Measurements from ENCODE around the gene PAQR7.

The PAQR7 gene

GRCh38 chr1:25885602-25886001, 10.1 kb upstream of the PAQR7 start:
- in situ Hi-C loops (cut with HindIII; ENCODE audit: low sequenced_read_pairs) = no loop called here
- DNase-seq (ENCODE audit: low read depth, low spot score) = no peak
- TF ChIP-seq, protein P1, sequence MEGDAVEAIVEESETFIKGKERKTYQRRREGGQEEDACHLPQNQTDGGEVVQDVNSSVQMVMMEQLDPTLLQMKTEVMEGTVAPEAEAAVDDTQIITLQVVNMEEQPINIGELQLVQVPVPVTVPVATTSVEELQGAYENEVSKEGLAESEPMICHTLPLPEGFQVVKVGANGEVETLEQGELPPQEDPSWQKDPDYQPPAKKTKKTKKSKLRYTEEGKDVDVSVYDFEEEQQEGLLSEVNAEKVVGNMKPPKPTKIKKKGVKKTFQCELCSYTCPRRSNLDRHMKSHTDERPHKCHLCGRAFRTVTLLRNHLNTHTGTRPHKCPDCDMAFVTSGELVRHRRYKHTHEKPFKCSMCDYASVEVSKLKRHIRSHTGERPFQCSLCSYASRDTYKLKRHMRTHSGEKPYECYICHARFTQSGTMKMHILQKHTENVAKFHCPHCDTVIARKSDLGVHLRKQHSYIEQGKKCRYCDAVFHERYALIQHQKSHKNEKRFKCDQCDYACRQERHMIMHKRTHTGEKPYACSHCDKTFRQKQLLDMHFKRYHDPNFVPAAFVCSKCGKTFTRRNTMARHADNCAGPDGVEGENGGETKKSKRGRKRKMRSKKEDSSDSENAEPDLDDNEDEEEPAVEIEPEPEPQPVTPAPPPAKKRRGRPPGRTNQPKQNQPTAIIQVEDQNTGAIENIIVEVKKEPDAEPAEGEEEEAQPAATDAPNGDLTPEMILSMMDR (IDR thresholded peaks at IDR 0.05; ENCODE audit: low read depth, low read length) = no peak
- no peak overlapping the region for H3K4me3 ChIP-seq (ENCODE audit: low read depth, low read length)

GRCh38 chr1:25881266-25881665, 5.8 kb upstream of the PAQR7 start:
- in situ Hi-C loops (cut with HindIII; ENCODE audit: low sequenced_read_pairs) = no loop called here
- TF ChIP-seq, protein P1 (IDR thresholded peaks at IDR 0.05; ENCODE audit: low read depth, low read length) = no peak
- no peak overlapping the region for H3K4me3 ChIP-seq (ENCODE audit: low read depth, low read length)

GRCh38 chr1:25880518-25880917, 5.0 kb upstream of the PAQR7 start:
- in situ Hi-C loops (cut with HindIII; ENCODE audit: low sequenced_read_pairs) = no loop called here
- no peak for DNase-seq (ENCODE audit: low read depth, low spot score)
- TF ChIP-seq, protein P1 (IDR thresholded peaks at IDR 0.05; ENCODE audit: low read depth, low read length) = no peak
- H3K4me3 ChIP-seq (ENCODE audit: low read depth, low read length) = no peak overlapping the region

More at GRCh38 chr1:25881266-25881665, 5.8 kb upstream of the PAQR7 start:
- DNase-seq (ENCODE audit: low read depth, low spot score) = no peak

- H3K4me3 ChIP-seq (ENCODE audit: low read depth, low read length) = no peak overlapping the region
- TF ChIP-seq, protein P1 (IDR thresholded peaks at IDR 0.05; ENCODE audit: low read depth, low read length) = no peak
- no peak for DNase-seq (ENCODE audit: low read depth, low spot score)
- in situ Hi-C loops (cut with HindIII; ENCODE audit: low sequenced_read_pairs) = no loop called here
These were observed 4.2 kb upstream of the PAQR7 start for GRCh38 chr1:25879675-25880074.

DNA sequence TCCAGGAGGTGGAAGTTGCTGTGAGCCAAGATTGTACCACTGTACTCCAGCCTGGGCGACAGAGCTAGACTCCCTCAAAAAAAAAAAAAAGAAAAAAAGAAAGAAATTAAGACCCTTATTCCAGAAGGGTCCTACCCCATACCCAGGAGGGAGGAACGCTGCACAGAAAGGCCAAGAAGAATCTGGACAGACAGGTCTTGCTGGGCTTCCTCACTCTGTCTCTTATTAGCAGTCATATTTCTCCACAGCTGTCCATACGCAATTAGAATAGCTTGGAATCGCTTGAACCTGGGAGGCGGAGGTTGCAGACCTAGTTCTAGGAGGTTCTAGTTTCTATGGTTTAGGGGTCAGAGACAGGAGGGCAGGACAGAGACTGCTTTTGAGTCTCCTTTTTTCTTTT, 3.2 kb upstream of the PAQR7 start:
- in situ Hi-C loops (cut with HindIII; ENCODE audit: low sequenced_read_pairs) = no loop called here
- TF ChIP-seq, protein P1 (IDR thresholded peaks at IDR 0.05; ENCODE audit: low read depth, low read length) = no peak
- no peak overlapping the region for H3K4me3 ChIP-seq (ENCODE audit: low read depth, low read length)
- DNase-seq (ENCODE audit: low read depth, low spot score) = no peak

- TF ChIP-seq, protein P1 (IDR thresholded peaks at IDR 0.05; ENCODE audit: low read depth, low read length) = no peak
- no peak for DNase-seq (ENCODE audit: low read depth, low spot score)
These were observed 1.6 kb upstream of the PAQR7 start for GRCh38 chr1:25877155-25877554.

GRCh38 chr1:25876693-25877077, 1.2 kb upstream of the PAQR7 start:
- in situ Hi-C loops (cut with HindIII; ENCODE audit: low sequenced_read_pairs) = no loop called here

More at GRCh38 chr1:25877155-25877554, 1.6 kb upstream of the PAQR7 start:
- no peak overlapping the region for H3K4me3 ChIP-seq (ENCODE audit: low read depth, low read length)
- in situ Hi-C loops (cut with HindIII; ENCODE audit: low sequenced_read_pairs) = no loop called here

More at GRCh38 chr1:25876693-25877077, 1.2 kb upstream of the PAQR7 start:
- no peak for DNase-seq (ENCODE audit: low read depth, low spot score)
- no peak overlapping the region for H3K4me3 ChIP-seq (ENCODE audit: low read depth, low read length)
- TF ChIP-seq, protein P1 (IDR thresholded peaks at IDR 0.05; ENCODE audit: low read depth, low read length) = no peak

Measured in astrocyte of the spinal cord (primary cell).